ENCODE measurements around the gene FAP. TPM values are rescaled to one million over a fixed set of nuclear protein-coding genes. Genes with fewer than 3 reads are reported as not detected.

Gene FAP
- total and polyA plus RNA-seq, 2 of the 4 experiments (the other 2 are of a cell fraction), result 71.0 to 95.0 TPM

- H4K91ac ChIP-seq (ENCODE audit: insufficient read depth, low read depth, low read length), result no peak overlapping the region
- TF ChIP-seq MXI1 (IDR thresholded peaks at IDR 0.05; ENCODE audit: borderline replicate concordance, low read depth, low read length), result no peak
- TF ChIP-seq MAZ (IDR thresholded peaks at IDR 0.05; ENCODE audit: borderline replicate concordance, low read depth, low read length), result no peak
- TF ChIP-seq POLR2A (IDR thresholded peaks at IDR 0.05; ENCODE audit: low read depth, low read length), result no peak
- TF ChIP-seq BHLHE40 (IDR thresholded peaks at IDR 0.05; ENCODE audit: low read depth, low read length), result no peak
- no peak for TF ChIP-seq CTCF (conservative IDR thresholded peaks at IDR 0.05; ENCODE audit: low read depth, low read length)
- TF ChIP-seq RCOR1 (IDR thresholded peaks at IDR 0.05; ENCODE audit: insufficient replicate concordance, low read length), result no peak
- no peak for TF ChIP-seq CHD1 (IDR thresholded peaks at IDR 0.05; ENCODE audit: low read depth, low read length)
- TF ChIP-seq ELK1 (IDR thresholded peaks at IDR 0.05; ENCODE audit: borderline replicate concordance, low read depth, low read length), result no peak
- TF ChIP-seq USF2 (IDR thresholded peaks at IDR 0.05; ENCODE audit: low read depth, low read length), result no peak
- TF ChIP-seq FOS (IDR thresholded peaks at IDR 0.05; ENCODE audit: low read depth, low read length), result no peak
- TF ChIP-seq SMC3 (IDR thresholded peaks at IDR 0.05; ENCODE audit: low read depth, low read length), result no peak
- TF ChIP-seq RAD21 (IDR thresholded peaks at IDR 0.05; ENCODE audit: low read length), result no peak
- BruUV-seq (replicated peaks), result no TSS peak
- peak overlapping the region; percentile 19; the same call in 1 of the 2 replicates for H3K18ac ChIP-seq (ENCODE audit: low read depth, low read length)
- H3K79me1 ChIP-seq (ENCODE audit: low read depth in 1 of 2, low read length in 2 of 2), result no peaks in the 10 kb centered on the region
- no peaks in the 10 kb centered on the region for H4K20me1 ChIP-seq (ENCODE audit: insufficient read depth, low read length)
- ATAC-seq (ENCODE audit: low read depth), result no peak
- dilution Hi-C loops (cut with HindIII; ENCODE audit: low sequenced_read_pairs, unreplicated experiment) (no loop called here), in situ Hi-C loops (cut with MboI; ENCODE audit: low sequenced_read_pairs) (no loop called here), intact Hi-C loops (cut with micrococcal nuclease) (no loop called here)
- peak; percentile 24 for DNase-seq
- peaks cover 4% of the 10 kb centered on the region for H3K4me1 ChIP-seq (ENCODE audit: control insufficient read depth, insufficient read depth, low read length)
- no peak overlapping the region for H2BK20ac ChIP-seq (ENCODE audit: low read depth, low read length)
- 86% methylated on average over 1 of the region's 4 CpGs; no CpG with 5 or more reads in 1 of the 2 experiments for WGBS, 2 experiments (ENCODE audit: extremely low coverage in 2 of 2, insufficient read length in 1 of 2)
- CTCF ChIA-PET, result interaction anchor here (0.6 kb wide), 1 partner anchor 308 kb away, joined by 4 read pairs; no protein-coding TSS in a partner anchor
- H3K9me3 ChIP-seq (ENCODE audit: control insufficient read depth, insufficient read depth, low read length), result no peaks in the 10 kb centered on the region; the same call in 1 of the 2 replicates
- no peaks in the 10 kb centered on the region; the same call in 1 of the 2 replicates for H3K9me1 ChIP-seq (ENCODE audit: insufficient read depth, low read length)
- no peak overlapping the region for H2AFZ ChIP-seq (replicated peaks; ENCODE audit: low read length, poor library complexity)
- no peak overlapping the region for H2AK9ac ChIP-seq (replicated peaks; ENCODE audit: low read depth, low read length, poor library complexity)
- H4K5ac ChIP-seq (ENCODE audit: low read depth, low read length), result no peak overlapping the region
- H3K27me3 ChIP-seq (ENCODE audit: control insufficient read depth, insufficient read depth, low read length), result no peaks in the 10 kb centered on the region
- no peak overlapping the region for H3K4me2 ChIP-seq (ENCODE audit: low read depth, low read length)
- H2BK15ac ChIP-seq (ENCODE audit: low read depth, low read length), result peak overlapping the region; percentile 26; the same call in 2 of the 3 replicates
- H3K4ac ChIP-seq (ENCODE audit: low read depth, low read length), result peak overlapping the region; percentile 49
- peak overlapping the region; percentile 17 for H2BK5ac ChIP-seq (ENCODE audit: low read depth, low read length, poor library complexity, severe bottlenecking)
- no peak overlapping the region for H3K27ac ChIP-seq (ENCODE audit: insufficient read depth, low read length)
- H3K56ac ChIP-seq (ENCODE audit: extremely low read depth, insufficient read depth, low read length), result no peak overlapping the region
- no peak overlapping the region for H3K23ac ChIP-seq (ENCODE audit: low read depth, low read length)
- H3K14ac ChIP-seq (replicated peaks; ENCODE audit: low read depth, low read length), result 0 out of 2 replicates have a peak overlapping the region, but pooled peaks have one; percentile 16
- no peaks in the 10 kb centered on the region for H3K36me3 ChIP-seq (ENCODE audit: control insufficient read depth, insufficient read depth, low read length)
- no peak overlapping the region for H3K4me3 ChIP-seq (ENCODE audit: insufficient read depth, low read depth, low read length)
- H4K8ac ChIP-seq (ENCODE audit: low read depth in 2 of 2, low read length in 2 of 2), result no peak overlapping the region
- H2AK5ac ChIP-seq (ENCODE audit: low read depth, low read length), result no peak overlapping the region; the same call in 1 of the 2 replicates
- POLR2A ChIA-PET (ENCODE audit: unreplicated experiment), result no interaction called here
- no peak overlapping the region for H3K9ac ChIP-seq (ENCODE audit: low read depth, low read length)
- peak overlapping the region; percentile 11; the same call in 1 of the 2 replicates for H2BK120ac ChIP-seq (ENCODE audit: low read depth, low read length)
These were observed 14.9 kb upstream of the FAP start for GRCh38 chr2:162258169-162258568.

Data from IMR-90 (cell line).